IPS-11a (cell line): ENCODE results near the gene ABCC10.
"Not testable (repeated sequence)": the region's sequence is repeated elsewhere in the genome, so short reads cannot be mapped to it uniquely, and the experiment has no call there.

Experiments used
- H3K4me3 ChIP-seq: one replicate; pipeline ENCODE4 v1.5.1; 2013; ENCODE audit warnings: low read depth, low read length, control low read depth

The ABCC10 gene

GRCh38 chr6:43427406-43428111, at the start of gene ABCC10:
TSS of gene ABCC10 (plus strand) at chr6:43427541. CDS start at chr6:43427979, 438 bp downstream.
- peak within 1 kb of the TSS; percentile 90 for H3K4me3 ChIP-seq

GRCh38 chr6:43377710-43378229, 49.6 kb upstream of the ABCC10 start:
- H3K4me3 ChIP-seq, result no peak overlapping the region

- no peak overlapping the region for H3K4me3 ChIP-seq
These were observed 48.7 kb upstream of the ABCC10 start for GRCh38 chr6:43378631-43379030.

GRCh38 chr6:43380858-43381257, 46.5 kb upstream of the ABCC10 start:
- not testable (repeated sequence) for H3K4me3 ChIP-seq

- H3K4me3 ChIP-seq, result no peak overlapping the region
These were observed 44.2 kb upstream of the ABCC10 start for GRCh38 chr6:43383021-43383667.

GRCh38 chr6:43386492-43386891, 40.8 kb upstream of the ABCC10 start:
- H3K4me3 ChIP-seq, result no peak overlapping the region

GRCh38 chr6:43389730-43390295, 37.5 kb upstream of the ABCC10 start:
- H3K4me3 ChIP-seq, result no peak overlapping the region

- H3K4me3 ChIP-seq, result not testable (repeated sequence)
These were observed 36.4 kb upstream of the ABCC10 start for GRCh38 chr6:43390753-43391439.

- H3K4me3 ChIP-seq, result no peak overlapping the region
These were observed 35.8 kb upstream of the ABCC10 start for GRCh38 chr6:43391440-43392031.

- H3K4me3 ChIP-seq, result not testable (repeated sequence)
These were observed 34.2 kb upstream of the ABCC10 start for GRCh38 chr6:43393133-43393532.

- H3K4me3 ChIP-seq, result no peak overlapping the region
These were observed 33.7 kb upstream of the ABCC10 start for GRCh38 chr6:43393602-43394001.

GRCh38 chr6:43394982-43395381, 32.4 kb upstream of the ABCC10 start:
- H3K4me3 ChIP-seq, result no peak overlapping the region

- no peak overlapping the region for H3K4me3 ChIP-seq
These were observed 31.6 kb upstream of the ABCC10 start for GRCh38 chr6:43395776-43396175.

GRCh38 chr6:43396408-43397149, 30.8 kb upstream of the ABCC10 start:
- H3K4me3 ChIP-seq, result no peak overlapping the region

GRCh38 chr6:43399932-43400487, 27.3 kb upstream of the ABCC10 start:
- no peak overlapping the region for H3K4me3 ChIP-seq

GRCh38 chr6:43401730-43402129, 25.6 kb upstream of the ABCC10 start:
- no peak overlapping the region for H3K4me3 ChIP-seq

GRCh38 chr6:43402820-43403219, 24.5 kb upstream of the ABCC10 start:
- no peak overlapping the region for H3K4me3 ChIP-seq

GRCh38 chr6:43405354-43405753, 22.0 kb upstream of the ABCC10 start:
- no peak overlapping the region for H3K4me3 ChIP-seq

GRCh38 chr6:43407296-43407695, 20.0 kb upstream of the ABCC10 start:
- H3K4me3 ChIP-seq, result no peak overlapping the region

- H3K4me3 ChIP-seq, result no peak overlapping the region
These were observed 19.1 kb upstream of the ABCC10 start for GRCh38 chr6:43408259-43408658.
